PC-3 (cell line): ENCODE data around the gene ASH1L. TPM values are rescaled to one million over a fixed set of nuclear protein-coding genes. Genes with fewer than 3 reads are reported as not detected.
"Not testable (repeated sequence)": the region's sequence is repeated elsewhere in the genome, so short reads cannot be mapped to it uniquely, and the experiment has no call there.

Experiments
- ATAC-seq: fragments of 200-7000 bp; cut with Tn5 transposase; 2 replicates; pipeline ENCODE4 v1.9.1; 2020; ENCODE audit warnings: mild to moderate bottlenecking, moderate library complexity
- BruUV-seq: library from RNA; stranded (reverse); fragments of 400-500 nt; replicated peaks from 2 replicates; lab custom pipeline; 2021; lab: Mats Ljungman, UMichigan
- CTCF ChIA-PET: fragments of 300-600 bp; sonication (Branson Sonifier 250); formaldehyde crosslinking; loops from one replicate; lab custom pipeline; 2022; ENCODE audit warnings: antibody characterized with exemption; lab: Charles Lee
- POLR2A ChIA-PET: fragments of 300-600 bp; sonication (Branson Sonifier 250); formaldehyde crosslinking; loops from one replicate; lab custom pipeline; 2022; ENCODE audit warnings: antibody characterized with exemption; ENCODE audit not compliant: unreplicated experiment; lab: Charles Lee
- DNase-seq: peaks from one replicate; pipeline ENCODE4 v3.0.0-alpha.2; 2015
- H2AFZ ChIP-seq: fragments of 300-600 bp; sonication (generic); 2 replicates; pipeline ENCODE4 v1.6.0; 2016; ENCODE audit warnings: antibody characterized with exemption, low read length
- H3F3A ChIP-seq: fragments of 300-600 bp; sonication (generic); one replicate; pipeline ENCODE4 v1.6.0; 2017; ENCODE audit warnings: antibody characterized with exemption, low read length, control low read depth, mild to moderate bottlenecking; ENCODE audit not compliant: unreplicated experiment
- H3K27ac ChIP-seq: fragments of 300-600 bp; sonication (generic); 2 replicates; pipeline ENCODE4 v1.5.1; 2016; ENCODE audit warnings: mild to moderate bottlenecking, low read length
- H3K27me3 ChIP-seq: fragments of 300-600 bp; sonication (generic); 2 replicates; pipeline ENCODE4 v1.6.1; 2016; ENCODE audit warnings: low read length, mixed read lengths
- H3K36me3 ChIP-seq: fragments of 300-600 bp; sonication (generic); 2 replicates; pipeline ENCODE4 v1.6.1; 2016; ENCODE audit warnings: low read depth, mixed run types, low read length, mixed read lengths
- H3K4me1 ChIP-seq: fragments of 300-600 bp; sonication (generic); 2 replicates; pipeline ENCODE4 v1.5.1; 2016; ENCODE audit warnings: low read length; ENCODE audit not compliant: insufficient read depth
- H3K4me2 ChIP-seq: fragments of 300-600 bp; sonication (generic); 2 replicates; pipeline ENCODE4 v1.6.0; 2016; ENCODE audit warnings: low read length
- H3K4me3 ChIP-seq: fragments of 300-600 bp; sonication (generic); 2 replicates; pipeline ENCODE4 v1.5.1; 2016; ENCODE audit warnings: mild to moderate bottlenecking, low read length, mixed read lengths
- H3K79me2 ChIP-seq: fragments of 300-600 bp; sonication (generic); 2 replicates; pipeline ENCODE4 v1.6.1; 2017; ENCODE audit warnings: low read length, mixed read lengths
- H3K9ac ChIP-seq: fragments of 300-600 bp; sonication (generic); 2 replicates; pipeline ENCODE4 v1.6.0; 2016; ENCODE audit warnings: mild to moderate bottlenecking, low read length
- H3K9me2 ChIP-seq: fragments of 300-600 bp; sonication (generic); replicated peaks from 2 replicates; pipeline ENCODE4 v1.6.1; 2016; ENCODE audit warnings: mixed run types, low read length, mixed read lengths
- H3K9me3 ChIP-seq: fragments of 300-600 bp; sonication (generic); 2 replicates; pipeline ENCODE4 v1.6.1; 2016; ENCODE audit warnings: low read length, mixed read lengths
- H4K20me1 ChIP-seq: fragments of 300-600 bp; sonication (generic); 2 replicates; pipeline ENCODE4 v1.6.1; 2016; ENCODE audit warnings: low read length, mixed read lengths
- CTCF ChIP-seq: fragments of 300-600 bp; sonication (generic); conservative IDR thresholded peaks from 2 replicates; pipeline ENCODE4 v1.5.1; 2017; ENCODE audit warnings: antibody characterized with exemption, low read depth, mild to moderate bottlenecking, low read length
- EZH2 ChIP-seq: fragments of 300-600 bp; sonication (generic); IDR thresholded peaks from one replicate; pipeline ENCODE4 v1.6.1; 2017; ENCODE audit warnings: antibody characterized with exemption, mild to moderate bottlenecking, low read length; ENCODE audit not compliant: unreplicated experiment
- EZH2phosphoT487 ChIP-seq: fragments of 300-600 bp; sonication (generic); IDR thresholded peaks from 2 replicates; pipeline ENCODE4 v1.6.1; 2018; ENCODE audit warnings: mild to moderate bottlenecking, antibody characterized with exemption, low read length, borderline replicate concordance
- intact Hi-C: fragments of 100-400 bp; cut with micrococcal nuclease; formaldehyde crosslinking; loops from 2 replicates; pipeline ENCODE4 v1.9.0; 2023
- total RNA-seq: library from RNA; depleted of rRNA; stranded (reverse); fragments of >200 nt; gene quantifications from 2 replicates; pipeline ENCODE4 v1.2.3, GENCODE V29; 2014

The ASH1L gene
- total RNA-seq, 1 experiment from 2014 or later: 27.6 TPM

- Histone ChIP-seq H3K4me3 (no peak overlapping the region), H3K9ac (no peak overlapping the region), H3K36me3 (peaks cover 22% of the 10 kb centered on the region; the same call in 1 of the 2 replicates), H3K4me2 (no peak overlapping the region), H3F3A (no peaks in the 10 kb centered on the region), H4K20me1 (no peaks in the 10 kb centered on the region), H2AFZ (no peak overlapping the region), H3K27ac (no peak overlapping the region), H3K9me3 (no peaks in the 10 kb centered on the region), H3K79me2 (no peaks in the 10 kb centered on the region), H3K4me1 (no peaks in the 10 kb centered on the region), H3K9me2 (no peaks in the 10 kb centered on the region), H3K27me3 (no peaks in the 10 kb centered on the region)
- intact Hi-C loops: loop anchor here (10.0 kb wide), 1 partner anchor 53 kb away; no protein-coding TSS in a partner anchor
- ATAC-seq (no peak), DNase-seq (no peak)
- no peak for TF ChIP-seq EZH2
- TF ChIP-seq CTCF: no peak
- TF ChIP-seq EZH2phosphoT487: no peak
- ChIA-PET POLR2A (no interaction called here), CTCF (no interaction called here)
- BruUV-seq: no TSS peak
Observed at GRCh38 chr1:155437405-155437804, 125.2 kb downstream of the ASH1L start.

DNA sequence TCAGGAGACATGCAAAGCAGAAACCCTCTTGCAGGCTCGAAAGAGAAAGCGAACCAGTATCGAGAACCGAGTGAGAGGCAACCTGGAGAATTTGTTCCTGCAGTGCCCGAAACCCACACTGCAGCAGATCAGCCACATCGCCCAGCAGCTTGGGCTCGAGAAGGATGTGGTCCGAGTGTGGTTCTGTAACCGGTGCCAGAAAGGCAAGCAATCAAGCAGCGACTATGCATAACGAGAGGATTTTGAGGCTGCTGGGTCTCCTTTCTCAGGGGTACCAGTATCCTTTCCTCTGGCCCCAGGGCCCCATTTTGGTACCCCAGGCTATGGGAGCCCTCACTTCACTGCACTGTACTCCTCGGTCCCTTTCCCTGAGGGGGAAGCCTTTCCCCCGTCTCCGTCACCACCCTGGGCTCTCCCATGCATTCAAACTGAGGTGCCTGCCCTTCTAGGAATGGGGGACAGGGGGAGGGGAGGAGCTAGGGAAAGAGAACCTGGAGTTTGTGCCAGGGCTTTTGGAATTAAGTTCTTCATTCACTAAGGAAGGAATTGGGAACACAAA, 128.7 kb downstream of the ASH1L start:
- H3K4me3 ChIP-seq, DNase-seq, H2AFZ ChIP-seq, H3K4me1 ChIP-seq, H3K9me2 ChIP-seq, H3K27ac ChIP-seq, H3K27me3 ChIP-seq, H3K4me2 ChIP-seq, H3K9me3 ChIP-seq, POLR2A ChIA-PET, CTCF ChIA-PET, H3F3A ChIP-seq, H3K9ac ChIP-seq, BruUV-seq, ATAC-seq, H3K79me2 ChIP-seq, H4K20me1 ChIP-seq: not testable (repeated sequence)
- peaks cover 29% of the 10 kb centered on the region for H3K36me3 ChIP-seq
- intact Hi-C loops: loop anchor here (10.0 kb wide), 1 partner anchor 49 kb away; no protein-coding TSS in a partner anchor

DNA sequence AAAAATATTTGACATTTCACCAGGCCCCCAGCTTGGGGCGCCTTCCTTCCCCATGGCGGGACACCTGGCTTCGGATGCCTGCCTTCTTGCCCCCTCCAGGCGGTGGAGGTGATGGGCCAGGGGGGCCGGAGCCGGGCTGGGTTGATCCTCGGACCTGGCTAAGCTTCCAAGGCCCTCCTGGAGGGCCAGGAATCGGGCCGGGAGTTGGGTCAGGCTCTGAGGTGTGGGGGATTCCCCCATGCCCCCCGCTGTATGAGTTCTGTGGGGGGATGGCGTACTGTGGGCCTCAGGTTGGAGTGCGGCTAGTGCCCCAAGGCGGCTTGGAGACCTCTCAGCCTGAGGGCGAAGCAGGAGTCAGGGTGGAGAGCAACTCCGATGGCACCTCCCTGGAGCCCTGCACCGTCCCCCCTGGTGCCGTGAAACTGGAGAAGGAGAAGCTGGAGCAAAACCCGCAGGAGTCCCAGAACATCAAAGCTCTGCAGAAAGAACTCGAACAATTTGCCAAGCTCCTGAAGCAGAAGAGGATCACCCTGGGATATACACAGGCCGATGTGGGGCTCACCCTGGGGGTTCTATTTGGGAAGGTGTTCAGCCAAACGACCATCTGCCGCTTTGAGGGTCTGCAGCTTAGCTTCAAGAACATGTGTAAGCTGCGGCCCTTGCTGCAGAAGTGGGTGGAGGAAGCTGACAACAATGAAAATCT, 129.3 kb downstream of the ASH1L start:
- H3K4me1 ChIP-seq, ATAC-seq, H3K4me2 ChIP-seq, H3K27ac ChIP-seq, H3K9me2 ChIP-seq, H4K20me1 ChIP-seq, H3K79me2 ChIP-seq, BruUV-seq, H3K4me3 ChIP-seq, DNase-seq, H3K27me3 ChIP-seq, H3K9me3 ChIP-seq, H3K9ac ChIP-seq, H3F3A ChIP-seq, H2AFZ ChIP-seq, CTCF ChIA-PET: not testable (repeated sequence)
- POLR2A ChIA-PET: interaction anchor here (0.6 kb wide), 1 partner anchor 55 kb away, joined by 9 read pairs; no protein-coding TSS in a partner anchor
- peaks cover 24% of the 10 kb centered on the region for H3K36me3 ChIP-seq
- intact Hi-C loops: loop anchor here (10.0 kb wide), 1 partner anchor 48 kb away; no protein-coding TSS in a partner anchor
